Eye (tissue), 1 donor: ENCODE data around the gene NAT9.

ENCODE experiments used
- DNase-seq: peaks from one replicate; pipeline ENCODE4 v3.0.0-alpha.2; 2015

NAT9 gene

GRCh38 chr17:74742978-74743545 is 33.1 kb downstream of the NAT9 start:
- DNase-seq, result no peak

DNA sequence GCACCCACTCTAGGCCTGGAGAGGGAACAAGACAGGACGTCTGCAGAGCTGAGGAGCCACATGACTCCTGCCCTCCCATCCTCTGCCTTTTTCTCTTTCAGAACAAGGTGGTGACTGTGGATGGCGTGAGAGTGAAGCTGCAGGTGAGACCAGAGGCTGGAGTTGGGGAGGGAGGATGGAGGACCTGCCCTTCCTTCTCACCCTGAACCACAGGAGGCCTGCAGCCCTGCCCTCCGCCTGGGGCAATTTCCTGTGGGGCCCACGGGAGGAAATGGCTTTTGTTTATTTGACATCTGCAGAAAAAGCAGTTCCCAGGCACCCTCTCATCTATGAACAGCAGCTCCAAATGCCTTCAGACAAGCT is 34.0 kb downstream of the NAT9 start:
- DNase-seq, result no peak

DNA sequence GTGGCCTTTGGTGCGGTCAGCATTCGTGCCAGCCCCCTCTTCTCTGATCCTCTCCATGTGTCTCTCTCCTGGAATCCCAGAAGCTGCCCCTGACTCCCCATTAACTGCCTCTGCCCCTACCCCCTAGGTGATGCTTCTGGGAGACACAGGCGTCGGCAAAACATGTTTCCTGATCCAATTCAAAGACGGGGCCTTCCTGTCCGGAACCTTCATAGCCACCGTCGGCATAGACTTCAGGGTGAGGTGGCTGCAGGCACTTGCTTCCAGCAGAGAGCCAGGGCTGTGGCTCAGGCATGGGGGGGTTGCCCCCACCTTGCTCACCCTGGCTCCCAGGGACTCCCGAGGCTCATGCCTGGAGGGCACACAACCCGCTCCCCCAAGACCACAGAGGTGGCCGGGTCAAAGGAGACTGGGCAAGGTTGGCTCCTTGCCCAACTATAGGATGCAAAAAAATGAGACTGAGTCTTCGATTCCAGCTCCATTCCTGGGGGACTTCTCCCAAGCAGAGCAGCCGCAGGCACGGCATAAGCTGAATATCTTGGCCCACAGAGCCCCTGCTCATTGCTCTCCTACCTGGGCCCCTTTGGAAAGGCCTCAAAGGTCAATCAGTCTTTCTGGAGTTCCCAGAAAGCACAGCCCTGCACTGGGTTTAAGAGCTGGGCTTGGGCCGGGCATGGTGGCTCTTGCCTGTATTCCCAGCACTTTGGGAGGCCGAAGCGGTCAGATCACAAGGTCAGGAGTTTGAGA is 35.3 kb downstream of the NAT9 start:
- no peak for DNase-seq

- DNase-seq, result no peak
These were observed 36.0 kb downstream of the NAT9 start for GRCh38 chr17:74740173-74740572.

GRCh38 chr17:74739227-74739831 is 36.8 kb downstream of the NAT9 start:
- DNase-seq, result no peak

- DNase-seq, result no peak
These were observed 37.8 kb downstream of the NAT9 start for GRCh38 chr17:74738051-74738996.

GRCh38 chr17:74737299-74738050 is 38.7 kb downstream of the NAT9 start:
- DNase-seq, result no peak

- DNase-seq, result no peak
These were observed 39.4 kb downstream of the NAT9 start, which contains the start of gene RAB37 for GRCh38 chr17:74736513-74737298. Gene RAB37, plus strand, starts transcription at chr17:74737256. Its CDS starts 17 bp downstream, at chr17:74737273.

DNA sequence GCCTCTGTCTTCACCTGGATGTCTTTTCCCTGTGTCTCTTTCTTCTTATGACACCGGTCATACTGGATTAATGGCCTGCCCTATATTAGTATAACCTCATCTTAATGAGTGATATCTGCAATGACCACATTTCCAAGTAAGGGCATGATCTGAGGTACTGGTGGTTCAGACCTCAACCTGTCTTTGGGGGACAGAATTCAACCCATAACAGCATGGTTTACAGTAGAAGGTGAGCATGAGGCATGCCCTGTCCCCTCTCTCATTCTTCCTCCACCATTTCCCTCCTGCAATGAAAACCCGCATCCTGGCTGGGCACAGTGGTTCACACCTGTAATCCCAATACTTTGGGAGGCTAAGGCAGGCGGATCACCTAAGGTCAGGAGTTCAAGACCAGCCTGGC is 41.9 kb downstream of the NAT9 start:
- no peak for DNase-seq

- no peak for DNase-seq
These were observed 42.6 kb downstream of the NAT9 start for GRCh38 chr17:74733365-74734122.

GRCh38 chr17:74732042-74732867 is 43.9 kb downstream of the NAT9 start:
- no peak for DNase-seq

DNA sequence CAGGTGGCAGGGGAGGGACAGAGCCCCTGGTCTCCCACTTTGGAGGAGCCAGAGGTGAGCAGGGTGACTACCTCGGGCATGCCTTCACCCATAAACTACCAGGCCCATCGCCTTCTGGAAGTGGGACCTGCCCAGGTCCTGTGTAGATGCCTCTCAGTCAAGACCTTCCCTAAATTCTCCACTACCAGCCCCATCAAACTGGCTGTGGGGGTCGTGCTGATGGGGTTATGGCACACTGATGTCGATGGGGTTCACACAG is 44.9 kb downstream of the NAT9 start:
- no peak for DNase-seq

- DNase-seq, result no peak
These were observed 45.4 kb downstream of the NAT9 start for GRCh38 chr17:74730491-74731346.

DNA sequence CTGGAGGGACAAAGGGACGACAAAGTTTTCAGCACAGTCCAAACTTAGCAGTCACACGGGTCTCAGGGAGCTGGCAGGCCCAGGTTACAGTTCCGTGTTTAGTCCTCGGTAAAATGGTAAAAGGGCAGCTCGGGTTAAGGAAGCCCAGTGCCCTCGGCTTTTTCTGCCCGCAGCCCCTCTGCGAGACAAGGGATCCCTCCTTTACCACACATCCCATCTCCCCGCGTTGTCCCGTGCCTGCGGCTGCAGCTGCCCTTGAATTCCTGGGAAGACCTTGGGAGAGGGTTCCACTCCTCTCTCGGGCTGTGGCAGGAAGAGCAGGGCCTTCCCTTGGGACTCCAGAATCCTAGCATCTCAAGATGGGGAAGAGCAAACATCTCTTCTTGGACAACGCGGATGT is 46.3 kb downstream of the NAT9 start:
- DNase-seq, result no peak

DNA sequence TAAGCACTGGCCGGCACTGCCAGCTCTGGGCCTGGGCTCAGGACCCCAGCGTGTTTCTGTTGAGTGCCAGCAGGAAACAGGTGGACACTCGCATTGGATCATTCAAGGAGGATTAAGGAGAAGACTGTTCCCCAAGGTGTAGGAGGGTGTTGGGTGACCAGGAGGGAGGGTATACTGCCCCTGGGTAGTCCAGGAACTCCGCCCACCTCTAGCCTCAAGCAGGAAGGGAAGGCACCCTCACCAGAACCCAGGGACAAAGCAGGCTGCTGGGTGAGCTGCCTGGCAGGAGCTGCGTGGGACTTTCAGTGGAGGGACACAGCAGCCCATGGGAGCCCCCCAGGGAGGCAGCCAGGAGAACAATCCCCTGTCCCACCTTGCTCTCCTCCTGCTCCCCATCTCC is 46.8 kb downstream of the NAT9 start:
- DNase-seq, result no peak

DNA sequence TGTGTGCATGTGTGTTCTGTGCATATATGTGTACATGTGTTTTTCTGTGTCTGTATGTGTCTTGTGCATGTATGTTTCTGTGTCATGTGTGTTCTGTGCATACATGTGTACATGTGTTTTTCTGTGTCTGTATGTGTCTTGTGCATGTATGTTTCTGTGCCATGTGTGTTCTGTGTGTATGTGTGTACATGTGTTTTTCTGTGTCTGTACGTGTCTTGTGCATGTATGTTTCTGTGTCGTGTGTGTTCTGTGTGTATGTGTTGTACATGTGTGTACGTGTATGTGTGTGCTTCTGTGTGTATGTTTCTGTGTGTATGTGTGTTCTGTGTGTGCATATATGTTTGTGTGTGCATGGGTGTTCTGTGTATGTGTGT is 47.5 kb downstream of the NAT9 start:
- no peak for DNase-seq

DNA sequence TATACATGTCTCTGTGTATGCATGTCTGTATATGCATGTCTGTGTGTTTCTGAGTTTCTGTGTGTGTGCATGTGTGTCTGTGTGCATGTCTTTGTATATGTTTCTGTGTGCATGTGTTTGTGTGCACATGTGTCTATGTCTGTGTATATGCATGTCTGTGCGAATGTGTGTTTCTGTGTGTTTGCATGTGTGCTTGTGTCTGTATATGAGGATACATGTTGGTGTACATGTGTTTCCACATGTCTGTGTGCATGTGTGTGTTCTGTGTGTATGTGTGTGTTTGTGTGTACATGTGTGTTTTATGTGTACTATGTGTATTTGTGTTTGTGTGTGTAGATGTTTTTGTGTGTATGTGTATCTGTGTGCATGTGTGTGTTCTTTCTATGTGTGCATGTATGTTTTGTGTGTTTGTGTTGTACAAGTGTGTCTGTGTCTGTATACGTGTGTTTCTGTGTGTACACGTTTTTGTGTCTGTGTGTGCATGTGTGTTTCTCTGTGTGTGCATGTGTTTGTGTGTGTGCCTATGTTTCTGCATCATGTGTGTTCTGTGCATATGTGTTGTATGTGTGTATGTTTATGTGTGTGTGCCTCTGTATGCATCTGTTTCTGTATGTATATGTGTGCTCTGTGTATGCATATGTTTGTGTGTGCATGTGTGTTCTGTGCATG is 48.0 kb downstream of the NAT9 start:
- DNase-seq, result no peak

DNA sequence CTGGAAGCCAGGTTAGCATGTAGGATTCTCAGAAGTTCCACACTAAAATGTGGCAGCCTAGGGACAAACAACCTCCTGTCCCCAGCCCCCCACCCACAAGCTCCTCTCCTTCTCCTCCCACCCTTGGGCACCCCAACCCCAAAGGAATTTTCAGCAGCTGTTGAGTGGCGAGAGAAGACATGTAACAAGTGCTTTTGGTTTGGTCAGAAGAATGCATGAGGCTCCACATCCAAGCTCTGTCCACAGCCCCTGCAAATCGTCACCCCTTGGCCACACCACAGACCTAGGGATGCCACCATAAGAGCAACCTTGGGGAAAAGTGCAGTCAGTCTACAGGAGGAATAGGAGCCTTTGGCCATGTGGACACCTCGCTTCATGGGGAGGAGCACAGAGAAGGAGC is 51.0 kb downstream of the NAT9 start:
- DNase-seq, result no peak

DNA sequence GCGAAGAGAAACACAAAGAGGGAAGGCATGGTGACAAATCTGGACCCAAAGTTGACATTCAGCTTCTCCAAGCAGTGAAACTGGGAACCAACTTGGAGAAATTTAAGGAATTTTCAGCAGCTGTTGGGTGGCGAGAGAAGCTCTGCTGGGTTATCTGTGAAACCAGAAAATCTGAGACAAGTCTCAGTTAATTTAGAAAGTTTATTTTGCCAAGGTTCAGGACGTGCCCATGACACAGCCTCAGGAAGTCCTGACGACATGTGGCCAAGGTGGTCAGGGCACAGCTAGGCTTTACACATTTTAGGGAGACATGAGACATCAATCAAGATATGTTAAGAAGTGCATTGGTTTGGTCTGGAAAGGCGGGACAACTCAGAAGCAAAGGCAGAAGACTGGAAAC is 52.3 kb downstream of the NAT9 start:
- no peak for DNase-seq
